H1 (cell line): ENCODE measurements around the gene SMYD3. TPM values are rescaled to one million over a fixed set of nuclear protein-coding genes. Genes with fewer than 3 reads are reported as not detected.

ENCODE experiments used
- CTCF ChIA-PET: fragments of 300-600 bp; sonication (Branson Sonifier 250); formaldehyde crosslinking; loops from one replicate; lab custom pipeline; 2021; ENCODE audit not compliant: partially characterized antibody; lab: Charles Lee
- POLR2A ChIA-PET: fragments of 300-600 bp; sonication (Branson Sonifier 250); formaldehyde crosslinking; loops from one replicate; lab custom pipeline; 2021; ENCODE audit warnings: inconsistent platforms; ENCODE audit not compliant: partially characterized antibody; lab: Charles Lee
- DNase-seq, 2 experiments: peaks; one replicate each; pipeline versions ENCODE4 v3.0.0 to v3.0.0-alpha.2; 2010 to 2022; ENCODE audit warnings: low spot score in 2 of 2, low read depth in 1 of 2, mixed read lengths in 1 of 2
- FAIRE-seq: peaks from 2 replicates; lab custom pipeline; 2011; peaks lifted over from hg19 to GRCh38; lab: Jason Lieb, UNC
- H2AFZ ChIP-seq: 2 replicates; pipeline ENCODE4 v1.8.1; 2012; ENCODE audit warnings: low read length, inconsistent platforms
- H2AK5ac ChIP-seq: 2 replicates; pipeline ENCODE4 v1.6.1; 2013; ENCODE audit warnings: low read depth, low read length
- H2BK120ac ChIP-seq: replicated peaks from 2 replicates; pipeline ENCODE3; 2013; ENCODE audit warnings: low read depth, low read length, inconsistent platforms
- H2BK12ac ChIP-seq: 2 replicates; pipeline ENCODE4 v1.6.1; 2013; ENCODE audit warnings: low read depth, low read length
- H2BK15ac ChIP-seq: 2 replicates; pipeline ENCODE4 v1.6.1; 2013; ENCODE audit warnings: low read length
- H2BK20ac ChIP-seq: 2 replicates; pipeline ENCODE4 v1.6.1; 2013; ENCODE audit warnings: low read length
- H2BK5ac ChIP-seq: 2 replicates; pipeline ENCODE4 v1.6.1; 2013; ENCODE audit warnings: low read depth, low read length
- H3K14ac ChIP-seq: 2 replicates; pipeline ENCODE4 v1.6.1; 2013; ENCODE audit warnings: inconsistent platforms; ENCODE audit not compliant: insufficient read length
- H3K18ac ChIP-seq: 2 replicates; pipeline ENCODE4 v1.6.1; 2013; ENCODE audit warnings: low read length; ENCODE audit errors: extremely low read depth
- H3K23ac ChIP-seq: 2 replicates; pipeline ENCODE4 v1.6.1; 2013; ENCODE audit warnings: inconsistent platforms; ENCODE audit not compliant: insufficient read length
- H3K23me2 ChIP-seq: 2 replicates; pipeline ENCODE4 v1.6.1; 2013; ENCODE audit warnings: low read depth, low read length
- H3K27ac ChIP-seq: 2 replicates; pipeline ENCODE4 v1.6.1; 2011; ENCODE audit warnings: low read depth, low read length, inconsistent platforms
- H3K27me3 ChIP-seq, 4 experiments: replicated peaks in 1 of 4; 1 replicate in 1 of 4; 2 replicates in 3 of 4; pipeline versions ENCODE4 v1.6.1 to v1.8.1; 2011 to 2013; ENCODE audit warnings: low read length in 3 of 4, mild to moderate bottlenecking in 3 of 4, inconsistent platforms in 2 of 4, mixed read lengths in 2 of 4, moderate library complexity in 1 of 4; ENCODE audit not compliant: control insufficient read depth in 3 of 4, insufficient read depth in 3 of 4; ENCODE audit errors: extremely low read depth in 1 of 4
- H3K36me3 ChIP-seq, 4 experiments: 2 replicates each; pipeline versions ENCODE4 v1.6.1 to v1.8.1; 2011 to 2013; ENCODE audit warnings: mild to moderate bottlenecking in 4 of 4, low read length in 3 of 4, moderate library complexity in 2 of 4, control low read depth in 1 of 4, inconsistent platforms in 1 of 4; ENCODE audit not compliant: insufficient read depth in 4 of 4, control insufficient read depth in 2 of 4
- H3K4ac ChIP-seq: replicated peaks from 2 replicates; pipeline ENCODE3; 2013; ENCODE audit warnings: low read length, low read depth, mixed read lengths, inconsistent platforms; ENCODE audit not compliant: insufficient read length
- H3K4me1 ChIP-seq, 4 experiments: replicated peaks in 1 of 4; 1 replicate in 1 of 4; 2 replicates in 3 of 4; pipeline versions ENCODE4 v1.6.1 to v1.8.1; 2011 to 2013; ENCODE audit warnings: low read length in 3 of 4, inconsistent platforms in 2 of 4, mixed read lengths in 1 of 4; ENCODE audit not compliant: insufficient read depth in 4 of 4, control insufficient read depth in 3 of 4
- H3K4me2 ChIP-seq, 2 experiments: 2 replicates each; pipeline versions ENCODE4 v1.6.1 to v1.8.1; 2011 to 2013; ENCODE audit warnings: low read depth in 2 of 2, low read length in 2 of 2, control low read depth in 1 of 2, inconsistent platforms in 1 of 2, mild to moderate bottlenecking in 1 of 2; ENCODE audit not compliant: insufficient read depth in 1 of 2
- H3K4me3 ChIP-seq, 4 experiments: fragments of 200-600, 300-600 bp in 1 of 4; sonication (generic), shearing (Covaris generic), sonication (Bioruptor Twin) in 1 of 4; 2 replicates each; pipeline versions ENCODE4 v1.5.1 to v1.8.1; 2011 to 2016; ENCODE audit warnings: low read length in 4 of 4, low read depth in 3 of 4, control low read depth in 2 of 4, inconsistent platforms in 2 of 4, mild to moderate bottlenecking in 2 of 4, mixed read lengths in 1 of 4, moderate library complexity in 1 of 4; ENCODE audit not compliant: insufficient read depth in 2 of 4; ENCODE audit errors: extremely low read depth in 1 of 4
- H3K56ac ChIP-seq: replicated peaks from 2 replicates; pipeline ENCODE3; 2013; ENCODE audit warnings: low read depth, mild to moderate bottlenecking, mixed read lengths, low read length, inconsistent platforms; ENCODE audit not compliant: insufficient read length
- H3K79me1 ChIP-seq: 2 replicates; pipeline ENCODE4 v1.6.1; 2013; ENCODE audit warnings: low read depth, low read length, control low read depth
- H3K79me2 ChIP-seq, 2 experiments: 2 replicates each; pipeline versions ENCODE4 v1.6.1 to v1.8.1; 2012 to 2013; ENCODE audit warnings: low read length in 2 of 2, mild to moderate bottlenecking in 2 of 2, inconsistent platforms in 1 of 2; ENCODE audit not compliant: insufficient read depth in 2 of 2, control insufficient read depth in 1 of 2
- H3K9ac ChIP-seq, 4 experiments: replicated peaks in 1 of 4; 1 replicate in 1 of 4; 2 replicates in 3 of 4; pipeline versions ENCODE4 v1.6.1 to v1.8.1; 2011 to 2013; ENCODE audit warnings: low read depth in 3 of 4, low read length in 3 of 4, control low read depth in 2 of 4, mild to moderate bottlenecking in 2 of 4, moderate library complexity in 2 of 4, inconsistent platforms in 1 of 4; ENCODE audit errors: extremely low read depth in 1 of 4
- H3K9me3 ChIP-seq, 2 experiments: 2 replicates each; pipeline versions ENCODE4 v1.6.1 to v1.8.1; 2012 to 2013; ENCODE audit warnings: mild to moderate bottlenecking in 2 of 2, moderate library complexity in 2 of 2, control low read depth in 1 of 2, inconsistent platforms in 1 of 2, low read depth in 1 of 2, low read length in 1 of 2, mixed read lengths in 1 of 2; ENCODE audit not compliant: insufficient read depth in 2 of 2
- H4K20me1 ChIP-seq, 2 experiments: replicated peaks in 1 of 2; 2 replicates each; pipeline versions ENCODE3 to v1.8.1; 2011 to 2013; ENCODE audit warnings: inconsistent platforms in 2 of 2, low read length in 2 of 2, mild to moderate bottlenecking in 1 of 2; ENCODE audit not compliant: insufficient read depth in 2 of 2, control insufficient read depth in 1 of 2
- H4K5ac ChIP-seq: 2 replicates; pipeline ENCODE4 v1.6.1; 2013; ENCODE audit warnings: low read length, low read depth, mixed read lengths, inconsistent platforms; ENCODE audit not compliant: insufficient read length
- H4K8ac ChIP-seq: 2 replicates; pipeline ENCODE4 v1.8.0; 2013; ENCODE audit warnings: mild to moderate bottlenecking, moderate library complexity, low read length, inconsistent platforms; ENCODE audit not compliant: insufficient read depth; ENCODE audit errors: extremely low read depth
- H4K91ac ChIP-seq: replicated peaks from 2 replicates; pipeline ENCODE3; 2013; ENCODE audit warnings: low read length, mixed read lengths, inconsistent platforms; ENCODE audit not compliant: insufficient read length
- BRCA1 ChIP-seq: IDR thresholded peaks from 2 replicates; pipeline ENCODE4 v1.6.1; 2012; ENCODE audit warnings: low read depth, low read length, improper control_type of control experiment
- GABPA ChIP-seq: IDR thresholded peaks from 2 replicates; pipeline ENCODE4 v1.6.1; 2011; ENCODE audit warnings: mild to moderate bottlenecking, low read length, moderate library complexity, borderline replicate concordance; ENCODE audit not compliant: insufficient read depth
- NANOG ChIP-seq: IDR thresholded peaks from 2 replicates; pipeline ENCODE4 v1.6.1; 2011; ENCODE audit warnings: low read length, low read depth, mild to moderate bottlenecking, inconsistent platforms; ENCODE audit not compliant: insufficient read depth, poor library complexity, severe bottlenecking
- SAP30 ChIP-seq: fragments of 300-600 bp; sonication (generic); IDR thresholded peaks from 2 replicates; pipeline ENCODE4 v1.7.1; 2012; ENCODE audit warnings: low read length, moderate library complexity, mild to moderate bottlenecking, inconsistent platforms; ENCODE audit not compliant: insufficient read depth, insufficient replicate concordance
- SUZ12 ChIP-seq: fragments of 200-600 bp; sonication (generic); IDR thresholded peaks from 2 replicates; pipeline ENCODE4 v1.6.1; 2012; ENCODE audit warnings: mild to moderate bottlenecking, inconsistent platforms, low read length, moderate library complexity, mixed read lengths
- TCF12 ChIP-seq: IDR thresholded peaks from 2 replicates; pipeline ENCODE4 v1.6.1; 2011; ENCODE audit warnings: low read depth, mild to moderate bottlenecking, low read length
- TEAD4 ChIP-seq: IDR thresholded peaks from 2 replicates; pipeline ENCODE4 v1.6.1; 2012; ENCODE audit warnings: low read depth, low read length, inconsistent platforms, mixed read lengths
- polyA plus RNA-seq, 7 experiments: library from polyadenylated mRNA; depleted of rRNA in 3 of 7; stranded (reverse) in 5 of 7; unstranded in 2 of 7; fragments of >200 nt in 5 of 7; fragments of 200-250 nt in 2 of 7; gene quantifications; 1 replicate in 5 of 7; 2 replicates in 1 of 7; 4 replicates in 1 of 7; pipeline versions ENCODE4 v1.2.1 to v1.2.3, GENCODE V29; 2011 to 2013; ENCODE audit warnings: missing spikeins in 2 of 7, mixed read lengths in 2 of 7
- total RNA-seq: library from RNA; stranded (reverse); fragmentation: NEBNext Ultra II Directional; extraction: Animal tissue kit (Norgen Biotek cat#: 25700); gene quantifications from 2 replicates; pipeline ENCODE4 v1.2.1, GENCODE V29; 2021
- TF ChIP-seq, protein P1 (sequence below): IDR thresholded peaks from 2 replicates; pipeline ENCODE4 v1.6.1; 2012; ENCODE audit warnings: low read length, inconsistent platforms
- TF ChIP-seq, protein P2 (sequence below): IDR thresholded peaks from 2 replicates; pipeline ENCODE4 v1.6.1; 2011; ENCODE audit warnings: low read depth, mild to moderate bottlenecking, low read length; ENCODE audit not compliant: insufficient read depth
- TF ChIP-seq, protein P3 (sequence below): IDR thresholded peaks from 2 replicates; pipeline ENCODE4 v1.6.1; 2012; ENCODE audit warnings: inconsistent platforms

Gene SMYD3
- total and polyA plus RNA-seq, 2 of the 8 experiments (the other 6 are each of a cell fraction or from before 2014, with no cell fraction given): 17.3 to 25.4 TPM

DNA sequence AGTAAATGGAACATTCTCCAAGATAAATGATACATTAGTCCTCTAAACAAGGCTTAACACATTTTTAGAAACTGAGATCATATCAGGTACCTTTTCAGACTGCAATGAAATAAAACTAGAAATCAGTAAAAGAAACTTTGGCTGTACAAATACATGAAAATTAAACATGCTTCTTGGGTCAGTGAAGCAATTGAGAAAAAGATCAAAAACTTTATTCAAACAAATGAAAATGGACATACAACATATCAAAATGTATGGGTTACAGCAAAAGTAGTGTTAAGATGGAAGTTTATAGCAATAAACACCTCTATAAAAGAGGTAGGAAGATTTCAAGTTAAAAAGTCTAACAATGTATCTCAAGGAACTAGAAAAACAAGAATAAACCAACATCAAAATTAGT, 598.5 kb downstream of the SMYD3 start:
- no peak overlapping the region for H3K14ac ChIP-seq
- H2BK120ac ChIP-seq: no peak overlapping the region
- H3K9me3 ChIP-seq: peaks cover 3 to 5% of the 10 kb centered on the region in 2 experiments; a peak in 3 of 4 replicates
- no peak overlapping the region for H2BK12ac ChIP-seq
- no peak for DNase-seq
- TF ChIP-seq TEAD4 (no peak), SUZ12 (no peak), TCF12 (no peak), BRCA1 (no peak), SAP30 (no peak), GABPA (no peak), NANOG (no peak)
- TF ChIP-seq, protein P1, sequence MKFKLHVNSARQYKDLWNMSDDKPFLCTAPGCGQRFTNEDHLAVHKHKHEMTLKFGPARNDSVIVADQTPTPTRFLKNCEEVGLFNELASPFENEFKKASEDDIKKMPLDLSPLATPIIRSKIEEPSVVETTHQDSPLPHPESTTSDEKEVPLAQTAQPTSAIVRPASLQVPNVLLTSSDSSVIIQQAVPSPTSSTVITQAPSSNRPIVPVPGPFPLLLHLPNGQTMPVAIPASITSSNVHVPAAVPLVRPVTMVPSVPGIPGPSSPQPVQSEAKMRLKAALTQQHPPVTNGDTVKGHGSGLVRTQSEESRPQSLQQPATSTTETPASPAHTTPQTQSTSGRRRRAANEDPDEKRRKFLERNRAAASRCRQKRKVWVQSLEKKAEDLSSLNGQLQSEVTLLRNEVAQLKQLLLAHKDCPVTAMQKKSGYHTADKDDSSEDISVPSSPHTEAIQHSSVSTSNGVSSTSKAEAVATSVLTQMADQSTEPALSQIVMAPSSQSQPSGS: no peak
- TF ChIP-seq, protein P2, sequence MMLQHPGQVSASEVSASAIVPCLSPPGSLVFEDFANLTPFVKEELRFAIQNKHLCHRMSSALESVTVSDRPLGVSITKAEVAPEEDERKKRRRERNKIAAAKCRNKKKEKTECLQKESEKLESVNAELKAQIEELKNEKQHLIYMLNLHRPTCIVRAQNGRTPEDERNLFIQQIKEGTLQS: no peak
- TF ChIP-seq, protein P3, sequence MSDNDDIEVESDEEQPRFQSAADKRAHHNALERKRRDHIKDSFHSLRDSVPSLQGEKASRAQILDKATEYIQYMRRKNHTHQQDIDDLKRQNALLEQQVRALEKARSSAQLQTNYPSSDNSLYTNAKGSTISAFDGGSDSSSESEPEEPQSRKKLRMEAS: no peak
- no peaks in the 10 kb centered on the region for H3K23me2 ChIP-seq
- H3K23ac ChIP-seq: no peak overlapping the region
- ChIA-PET CTCF (interaction anchor here (0.6 kb wide), 1 partner anchor 652 kb away, joined by 4 read pairs; no protein-coding TSS in a partner anchor), POLR2A (no interaction called here)
- no peak for FAIRE-seq
- no peak overlapping the region for H2BK15ac ChIP-seq
- no peak overlapping the region for H3K4me3 ChIP-seq
- no peak overlapping the region for H2AK5ac ChIP-seq
- H3K56ac ChIP-seq: no peak overlapping the region
- H4K5ac ChIP-seq: no peak overlapping the region
- peaks cover 0 to under 1% (median 0%) of the 10 kb centered on the region in 4 experiments; a peak in 1 of 8 replicates for H3K36me3 ChIP-seq
- no peaks in the 10 kb centered on the region for H3K79me2 ChIP-seq
- no peak overlapping the region for H2BK20ac ChIP-seq
- H2AFZ ChIP-seq: no peak overlapping the region
- no peak overlapping the region for H3K4ac ChIP-seq
- H3K9ac ChIP-seq: no peak overlapping the region
- no peak overlapping the region for H4K91ac ChIP-seq
- H3K4me2 ChIP-seq: no peak overlapping the region
- no peaks in the 10 kb centered on the region for H3K4me1 ChIP-seq
- no peak overlapping the region for H3K18ac ChIP-seq
- H3K27me3 ChIP-seq: no peaks in the 10 kb centered on the region
- no peak overlapping the region for H3K27ac ChIP-seq
- H3K79me1 ChIP-seq: no peaks in the 10 kb centered on the region
- H4K8ac ChIP-seq: no peak overlapping the region
- no peaks in the 10 kb centered on the region for H4K20me1 ChIP-seq
- no peak overlapping the region for H2BK5ac ChIP-seq
